NCI-H2227 treated with DMSO at 0.1 percent for 48 hours (cell line): ENCODE results near the gene UBA52.
"Not testable (repeated sequence)": the region's sequence is repeated elsewhere in the genome, so short reads cannot be mapped to it uniquely, and the experiment has no call there.

Source experiments
- DNase-seq: peaks from one replicate; lab custom pipeline; 2025; lab: John Stamatoyannopoulos, UW

Gene UBA52

DNA sequence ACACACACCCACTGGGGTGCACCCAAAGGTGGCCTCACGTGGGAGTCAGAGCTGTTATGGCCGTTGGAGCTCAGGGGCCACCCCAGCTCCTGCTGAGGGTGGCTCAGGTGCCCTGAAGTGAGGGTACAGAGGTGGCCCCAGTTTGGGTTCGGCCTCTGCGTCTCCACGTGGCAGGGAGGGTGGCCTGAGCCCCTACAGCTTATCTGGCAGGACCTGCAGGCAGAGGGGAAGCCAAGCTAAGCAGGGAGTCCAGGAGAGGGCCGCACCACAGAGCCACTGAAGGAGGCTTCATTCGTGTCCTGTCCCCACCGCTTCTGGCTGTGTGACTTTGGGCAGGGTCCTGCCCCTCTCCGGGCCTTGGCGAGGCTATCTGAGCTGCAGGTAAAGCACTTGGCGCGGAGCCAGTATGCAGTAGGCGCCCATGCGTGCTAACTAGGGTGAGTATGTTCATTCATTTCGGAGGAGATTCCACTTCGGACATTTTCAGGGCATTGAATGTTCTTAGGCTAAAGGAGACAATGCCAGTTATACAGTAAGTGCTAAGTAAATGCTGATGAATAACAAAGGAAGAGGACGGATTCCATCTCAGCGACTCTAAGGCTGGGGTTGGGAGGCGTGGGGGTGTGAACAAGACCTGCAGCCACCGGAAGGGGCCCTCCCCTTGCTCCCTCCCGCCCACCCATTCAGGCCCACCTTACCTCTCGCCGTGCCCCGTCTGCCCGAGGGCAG lies 21.9 kb downstream of the UBA52 start:
- DNase-seq, result no peak

DNA sequence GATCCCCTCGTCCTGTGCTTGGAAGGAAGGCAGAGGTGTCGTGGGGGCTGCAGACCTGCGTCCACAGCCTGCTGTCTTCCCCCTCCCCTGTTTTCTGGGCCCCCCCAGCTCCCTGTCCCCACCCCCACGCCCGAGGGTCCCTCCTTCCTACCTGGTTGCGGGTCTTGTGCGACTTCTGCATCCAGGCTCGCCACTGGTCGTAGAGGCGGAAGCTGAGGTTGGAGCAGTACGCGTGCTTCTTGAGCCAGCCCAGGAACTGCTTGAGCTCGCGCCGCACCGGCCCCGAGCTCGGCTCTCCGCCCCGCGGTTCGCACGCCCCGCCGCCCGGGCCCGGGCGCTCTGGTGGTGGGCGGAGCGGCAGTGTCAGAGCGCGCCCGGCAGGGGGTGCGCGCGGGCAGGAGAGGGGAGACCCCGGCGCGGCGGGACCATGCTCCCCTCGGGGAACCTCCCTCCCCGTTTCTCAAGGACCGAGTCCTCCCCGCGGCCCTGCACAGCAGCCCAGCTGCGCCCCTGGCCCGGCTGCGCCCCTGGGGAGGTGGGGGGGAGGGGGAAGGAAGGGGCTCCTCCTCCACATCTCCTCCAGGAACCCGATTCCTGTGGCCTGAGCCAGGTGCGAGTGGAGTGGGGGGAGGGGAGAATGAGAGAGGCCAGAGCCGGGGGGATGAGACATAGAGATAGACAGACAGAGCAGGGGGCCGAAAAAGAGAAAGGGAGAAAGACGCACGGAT lies 22.6 kb downstream of the UBA52 start:
- DNase-seq, result peak; percentile 55

DNA sequence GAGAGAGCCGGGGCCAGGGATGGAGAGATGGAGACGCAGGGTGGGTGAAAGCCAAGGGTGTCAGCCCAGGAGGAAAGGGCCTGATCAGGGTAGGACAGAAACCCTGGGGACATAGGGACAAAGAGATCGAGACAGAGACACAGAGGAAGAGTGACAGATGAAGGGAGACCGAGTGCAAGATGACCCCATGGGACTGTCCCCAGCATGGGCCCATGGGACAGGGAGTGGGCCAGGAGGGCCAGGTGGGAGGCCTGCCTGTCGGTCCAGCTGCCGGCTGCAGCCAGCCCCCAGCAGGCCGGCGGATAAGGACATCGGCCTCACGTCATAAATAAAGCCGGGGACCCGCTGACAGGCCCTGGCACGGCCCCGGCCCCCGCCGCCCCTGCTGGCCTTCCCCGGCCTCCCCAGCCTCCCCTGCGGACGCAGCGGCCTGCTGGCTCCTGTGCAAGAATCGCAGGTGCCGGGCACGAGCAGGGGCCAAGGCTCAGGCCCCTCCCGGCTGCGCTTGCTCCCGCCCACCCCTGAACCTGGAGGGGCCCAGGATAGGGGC lies 23.2 kb downstream of the UBA52 start:
- DNase-seq, result no peak

DNA sequence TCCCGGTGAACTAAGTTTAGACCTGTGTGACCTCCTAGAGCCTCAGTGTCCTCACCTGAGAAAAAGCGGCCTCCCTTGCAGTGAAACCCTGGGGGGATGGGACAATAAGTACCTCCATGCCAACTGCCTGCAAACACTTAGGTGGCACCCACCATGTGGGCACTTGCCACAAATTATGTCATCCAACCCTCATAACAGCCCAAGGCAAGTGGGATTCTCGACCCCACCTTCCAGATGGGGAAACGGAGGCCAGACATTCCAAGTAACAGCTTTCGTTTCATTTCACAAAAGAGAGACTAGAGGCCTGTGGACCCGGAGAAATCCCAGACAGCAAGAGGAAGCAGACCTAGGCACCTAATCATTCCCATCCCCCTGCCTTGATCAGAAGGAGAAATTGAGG lies 23.8 kb downstream of the UBA52 start:
- DNase-seq, result no peak

DNA sequence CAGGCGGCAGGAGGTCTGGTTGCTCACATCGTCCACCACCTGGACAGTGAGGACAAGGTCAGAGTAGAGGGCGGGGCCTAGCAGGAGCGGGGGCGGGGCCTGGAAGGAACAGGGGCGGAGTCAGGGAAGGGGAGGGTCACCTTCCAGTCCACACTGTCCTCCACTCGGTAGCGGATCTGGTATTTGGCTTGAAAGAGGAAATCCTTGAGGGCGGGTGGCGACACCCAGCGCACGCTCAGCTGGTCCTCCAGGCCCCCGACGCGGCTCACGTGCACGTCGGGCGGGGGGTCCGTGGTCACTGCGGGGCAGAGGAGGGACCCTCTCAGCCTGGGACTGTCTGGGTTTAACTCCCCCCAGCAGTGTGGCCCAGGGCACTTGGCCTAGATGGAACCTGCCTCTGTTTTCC lies 25.1 kb downstream of the UBA52 start:
- DNase-seq, result no peak

DNA sequence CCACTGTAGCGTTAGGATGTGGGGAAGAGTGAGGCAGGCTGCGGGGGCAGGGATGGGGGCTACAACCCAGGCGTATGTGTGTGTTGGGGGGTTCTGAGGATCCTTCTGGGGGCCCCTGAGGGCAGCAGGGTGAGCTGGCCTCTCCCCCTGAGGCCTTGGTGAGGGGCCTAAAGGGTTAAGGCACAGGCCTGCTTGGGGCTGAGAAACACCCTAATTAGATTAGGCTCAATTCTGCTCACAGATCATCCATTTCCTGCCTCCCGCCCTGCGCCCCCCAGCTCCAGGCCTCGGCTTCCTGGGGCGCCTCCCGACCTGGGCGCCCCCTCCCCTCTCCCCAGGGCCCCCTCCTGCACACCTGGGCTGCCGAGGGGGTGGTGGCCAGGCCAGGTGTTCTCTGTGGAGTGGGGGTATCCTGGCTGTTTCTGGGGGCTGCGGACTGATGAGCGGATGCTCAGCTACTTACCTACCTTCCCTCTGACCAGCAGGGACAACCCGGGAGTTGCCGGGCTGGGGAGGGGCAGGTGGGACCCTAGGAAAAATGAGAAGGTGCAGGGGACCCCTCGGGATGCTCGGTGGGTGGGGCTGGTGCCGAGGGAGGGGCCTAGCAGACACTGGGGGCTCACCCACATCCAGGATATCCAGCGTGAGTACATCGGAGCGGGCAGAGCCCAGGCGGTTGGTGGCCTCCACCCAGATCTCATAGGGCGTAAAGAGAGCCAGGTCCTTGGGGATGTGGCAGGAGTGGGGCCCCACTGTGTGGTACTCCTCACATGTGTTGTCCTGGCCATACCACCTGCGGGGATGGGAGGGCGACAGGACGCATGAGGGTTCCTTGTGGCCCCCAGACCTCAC lies 26.4 kb downstream of the UBA52 start:
- DNase-seq, result no peak

DNA sequence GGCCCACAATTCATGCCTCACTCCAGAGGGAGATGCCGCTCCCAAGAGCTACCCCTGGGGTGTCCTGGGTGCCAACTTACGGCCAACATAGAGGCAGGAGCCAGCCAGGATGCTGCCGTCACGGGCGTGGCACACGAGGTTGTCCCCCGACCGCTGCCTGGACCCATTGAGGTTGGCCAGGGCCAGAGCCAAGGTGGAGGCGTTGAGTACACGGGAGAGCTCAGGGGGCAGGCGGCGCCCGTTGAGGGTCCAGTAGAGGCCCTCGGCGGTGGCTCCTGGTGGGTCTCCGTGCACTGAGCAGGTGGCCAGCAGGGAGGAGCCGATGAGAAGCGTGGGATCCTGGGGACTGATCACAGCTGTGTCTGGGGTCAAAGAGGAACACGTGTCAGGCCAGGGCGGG lies 27.8 kb downstream of the UBA52 start:
- no peak for DNase-seq

DNA sequence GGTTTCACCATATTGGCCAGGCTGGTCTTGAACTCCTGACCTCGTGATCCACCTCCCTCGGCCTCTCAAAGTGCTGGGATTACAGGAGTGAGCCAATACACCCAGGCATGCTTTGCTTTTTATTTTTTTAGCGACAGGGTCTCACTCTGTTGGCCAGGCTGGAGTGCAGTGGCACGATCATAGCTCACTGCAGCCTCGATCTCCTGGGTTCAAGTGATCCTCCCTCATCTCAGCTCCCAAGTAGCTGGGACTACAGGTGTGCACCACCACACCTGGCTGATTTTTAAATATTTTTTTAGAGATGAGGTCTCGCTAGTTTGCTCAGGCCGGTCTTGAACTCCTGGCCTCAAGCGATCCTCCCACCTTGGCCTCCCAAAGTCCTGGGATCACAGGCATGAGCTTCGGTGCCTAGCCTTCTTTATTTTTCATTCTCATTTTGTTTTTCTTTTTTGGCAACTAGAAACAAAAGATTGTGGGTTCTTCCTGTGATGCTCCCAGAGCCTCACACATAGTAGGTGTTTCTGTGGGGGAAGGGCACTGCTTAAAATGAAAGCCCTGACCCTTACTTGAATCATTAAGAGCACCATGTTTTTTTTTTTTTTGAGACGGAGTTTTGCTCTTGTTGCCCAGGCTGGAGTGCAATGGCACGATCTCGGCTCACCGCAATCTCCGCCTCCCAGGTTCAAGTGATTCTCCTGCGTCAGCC lies 29.2 kb downstream of the UBA52 start:
- DNase-seq, result not testable (repeated sequence)

DNA sequence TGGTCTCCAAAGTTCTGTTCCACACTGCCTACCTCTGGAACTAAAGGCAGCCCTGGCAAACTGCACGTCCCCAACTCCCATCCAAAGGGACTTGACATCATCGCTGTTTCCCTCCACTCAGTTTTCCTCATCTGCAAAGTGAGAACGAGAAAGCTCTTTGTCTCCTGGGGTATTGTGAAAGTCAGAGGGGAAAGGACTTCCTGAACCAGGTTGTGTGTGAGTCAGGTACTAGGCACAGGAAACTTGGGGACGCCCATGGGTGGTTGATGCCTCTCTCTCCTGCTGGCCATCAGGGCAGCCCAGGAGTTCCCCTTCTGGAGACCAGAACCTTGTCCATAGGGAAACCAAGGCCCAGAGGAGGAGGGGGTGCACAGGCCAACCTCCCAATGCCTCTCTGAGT lies 30.2 kb downstream of the UBA52 start:
- DNase-seq, result no peak

DNA sequence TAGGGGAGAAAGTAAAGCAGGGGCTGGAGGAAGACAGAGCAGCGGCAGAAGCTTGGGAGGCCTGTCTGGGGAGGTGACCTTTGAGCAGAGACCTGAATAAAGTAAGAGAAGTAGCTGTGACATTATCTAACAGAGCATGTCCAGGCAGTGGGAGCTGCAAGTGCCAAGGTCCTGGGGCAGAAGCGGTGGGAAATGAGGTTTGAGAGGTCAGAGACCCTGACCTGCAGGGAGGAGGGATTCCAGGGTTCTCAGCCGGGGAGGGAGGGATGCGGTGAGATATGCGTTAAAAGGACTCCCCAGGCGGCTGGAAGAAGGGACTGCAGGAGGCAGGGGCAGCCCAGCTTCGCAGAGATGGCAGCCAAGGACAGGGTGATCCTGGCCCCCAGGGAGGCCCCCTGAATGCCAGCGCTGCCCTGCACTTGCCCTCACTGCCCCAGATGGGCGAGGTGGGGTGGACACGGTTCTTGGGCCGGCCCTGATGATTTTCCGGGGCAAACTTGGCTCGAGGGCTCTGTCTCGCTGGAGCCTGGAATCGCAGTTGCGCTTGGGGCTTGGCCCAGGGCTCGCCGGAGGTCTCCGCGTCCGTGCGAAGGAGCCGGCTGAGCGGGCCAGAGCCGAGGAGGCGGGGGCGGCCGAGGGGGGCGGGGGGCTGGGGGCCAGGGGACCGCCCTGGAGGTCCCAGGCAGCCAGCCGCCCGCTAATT lies 31.7 kb downstream of the UBA52 start:
- DNase-seq, result no peak

DNA sequence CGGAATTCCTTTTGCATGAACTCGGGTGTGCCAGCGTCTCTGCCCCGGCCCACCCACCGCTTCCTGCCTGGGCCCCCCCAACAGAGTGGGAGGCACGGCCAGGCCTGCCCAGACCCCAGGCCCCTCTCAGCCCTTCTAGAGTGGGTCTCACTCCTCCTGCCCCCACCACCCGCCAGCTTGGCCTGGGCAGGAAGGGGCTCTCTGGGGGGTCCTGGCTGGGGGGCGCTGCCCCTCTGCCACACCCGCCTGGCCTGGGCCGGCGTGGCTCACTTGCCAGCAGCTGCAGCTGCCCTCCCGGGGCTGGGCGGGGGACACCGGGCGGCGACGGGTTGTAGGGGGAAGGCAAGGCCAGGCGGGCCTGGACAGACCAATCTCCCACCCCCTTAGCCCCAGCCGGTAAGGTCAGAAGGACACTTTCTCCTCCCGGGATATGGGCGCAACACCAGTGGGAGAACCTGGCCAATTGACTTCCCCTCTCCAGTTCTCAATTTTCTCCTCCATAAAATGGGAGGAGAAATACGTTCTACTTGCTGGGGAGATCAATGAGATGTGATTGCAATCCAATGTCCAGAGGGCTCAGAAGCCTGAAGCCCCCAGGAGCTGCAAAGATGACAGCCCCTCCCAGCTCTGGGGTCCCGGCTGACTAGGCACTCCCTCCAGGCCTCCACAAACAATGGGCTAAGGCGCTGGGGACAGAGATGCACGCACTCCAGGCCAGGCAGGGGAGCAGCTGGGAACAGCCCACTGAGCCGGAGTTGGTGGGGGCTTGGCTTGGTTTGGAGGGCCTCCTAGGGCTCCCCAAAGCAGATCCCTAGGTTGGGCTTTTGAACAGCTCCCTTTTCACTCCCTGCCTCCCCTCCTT lies 32.5 kb downstream of the UBA52 start:
- no peak for DNase-seq

DNA sequence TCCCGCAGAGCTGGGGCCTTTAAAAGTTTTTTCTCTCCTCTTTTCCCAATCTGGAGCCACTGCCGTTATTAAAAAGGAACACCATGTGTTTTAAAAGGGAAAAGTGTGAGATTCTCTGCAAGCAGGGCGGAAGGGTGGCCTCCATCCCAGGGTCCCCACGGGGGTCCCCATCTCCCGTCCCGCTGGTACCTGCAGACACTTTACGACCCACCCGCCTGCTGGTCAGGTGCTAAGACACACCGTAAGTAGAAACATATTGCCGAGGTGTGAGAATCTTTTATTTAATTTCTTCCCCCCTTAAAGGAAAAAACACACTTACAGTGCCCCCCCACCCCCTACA lies 33.1 kb downstream of the UBA52 start:
- no peak for DNase-seq

DNA sequence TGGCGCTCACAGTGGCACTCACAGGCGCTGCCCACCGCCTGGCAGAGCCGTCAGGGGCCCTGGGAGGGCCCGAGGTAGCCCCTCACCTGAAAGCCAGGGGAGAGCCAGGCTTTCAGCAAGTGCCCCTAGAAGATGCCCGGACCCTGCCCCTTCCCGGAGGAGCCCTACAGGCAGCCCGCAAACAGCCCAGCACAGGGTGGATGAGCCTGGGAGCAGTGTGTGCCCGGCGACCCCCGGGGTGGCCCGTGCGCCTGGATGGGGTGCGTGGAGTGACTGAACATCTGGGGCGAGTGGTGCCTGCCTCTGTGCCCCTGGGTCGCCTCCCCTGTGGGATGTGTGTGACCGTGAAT lies 33.5 kb downstream of the UBA52 start:
- DNase-seq, result no peak

DNA sequence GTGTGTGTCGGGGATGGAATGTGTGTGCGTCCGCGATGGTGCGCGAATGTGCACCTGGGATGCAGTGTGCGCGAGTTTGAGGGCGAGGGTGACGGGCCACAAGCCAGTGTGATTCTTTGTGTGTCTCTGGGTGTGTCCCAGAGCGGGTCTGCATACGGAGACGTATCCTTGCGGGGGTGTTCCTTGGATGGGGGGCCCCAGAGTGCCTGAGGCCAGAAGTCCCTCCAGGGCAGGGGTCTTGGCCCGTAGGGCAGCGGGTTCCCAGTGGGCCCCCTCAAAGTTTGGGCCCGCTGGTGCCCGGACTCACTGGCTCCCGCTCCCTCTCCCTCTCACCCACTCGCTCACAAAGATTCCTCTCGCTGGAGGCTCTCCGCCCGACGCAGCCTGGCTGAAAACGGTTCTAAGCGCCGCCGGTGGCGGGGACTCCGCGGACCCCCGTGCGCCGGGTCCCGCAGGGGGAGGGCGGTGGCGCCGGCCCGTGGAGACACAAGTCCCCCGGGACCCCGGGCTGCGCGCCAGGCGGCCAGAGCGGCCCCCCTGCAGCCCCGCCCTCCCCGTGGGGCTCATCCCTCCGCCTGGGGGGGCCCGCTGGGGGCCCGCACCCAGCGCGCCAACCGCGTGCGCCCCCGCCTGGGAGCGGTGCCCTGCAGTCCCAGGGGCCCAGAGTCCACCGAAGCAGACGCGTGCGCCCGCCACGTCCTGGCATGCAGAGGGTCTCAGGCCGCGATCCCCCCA lies 34.1 kb downstream of the UBA52 start:
- no peak for DNase-seq

DNA sequence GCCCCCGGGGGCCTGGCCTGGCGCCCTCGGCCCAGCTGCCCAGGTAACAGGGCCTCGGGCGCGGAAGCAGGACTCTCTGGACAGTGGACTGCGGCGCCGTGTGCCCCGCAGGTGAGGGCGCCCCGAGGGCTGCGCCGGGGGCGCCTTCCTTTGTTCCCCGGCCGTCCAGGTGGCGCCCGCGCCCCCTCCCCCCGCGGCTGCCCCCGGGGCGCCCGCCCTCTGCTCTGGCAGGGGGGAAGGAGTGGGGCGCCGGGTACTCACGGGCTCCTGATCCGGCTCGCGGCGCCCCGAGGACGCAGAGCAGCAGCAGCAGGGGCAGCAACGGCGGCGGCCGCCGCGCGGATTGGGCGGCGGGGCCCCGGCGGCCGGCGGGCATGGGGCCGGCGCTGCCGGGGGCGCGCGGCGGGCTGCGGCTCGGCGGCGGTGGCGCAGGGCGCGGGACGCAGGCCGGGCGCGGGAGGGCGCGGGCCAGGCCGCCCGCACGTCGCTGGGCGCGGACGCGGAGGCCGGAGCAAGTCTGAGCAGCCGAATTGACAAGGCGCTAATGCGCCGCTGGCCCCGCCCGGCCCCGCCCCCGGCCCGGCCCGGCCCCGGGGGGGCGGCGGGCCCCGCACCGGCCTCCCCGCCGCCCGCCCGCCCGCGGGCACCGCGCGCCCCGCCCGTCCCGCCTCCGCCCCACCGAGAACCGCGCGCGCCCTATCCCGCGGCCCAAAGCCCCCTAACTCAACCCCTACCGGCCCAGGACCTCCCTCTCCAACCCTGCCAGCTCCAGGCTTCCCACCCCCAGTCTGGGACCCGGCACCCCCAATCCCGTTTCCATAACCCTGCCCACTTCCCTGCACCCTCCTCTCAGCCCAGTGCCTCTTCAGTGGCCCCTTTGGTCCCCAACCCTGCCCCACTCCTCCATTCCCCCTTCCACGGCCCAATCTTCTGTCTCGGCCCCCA lies 34.9 kb downstream of the UBA52 start, which contains the start of gene CRLF1:
CRLF1 (minus strand) TSS at position 519 of the 945 bp plus-strand sequence; CDS start at position 376, 143 bp downstream.
- no peak for DNase-seq

DNA sequence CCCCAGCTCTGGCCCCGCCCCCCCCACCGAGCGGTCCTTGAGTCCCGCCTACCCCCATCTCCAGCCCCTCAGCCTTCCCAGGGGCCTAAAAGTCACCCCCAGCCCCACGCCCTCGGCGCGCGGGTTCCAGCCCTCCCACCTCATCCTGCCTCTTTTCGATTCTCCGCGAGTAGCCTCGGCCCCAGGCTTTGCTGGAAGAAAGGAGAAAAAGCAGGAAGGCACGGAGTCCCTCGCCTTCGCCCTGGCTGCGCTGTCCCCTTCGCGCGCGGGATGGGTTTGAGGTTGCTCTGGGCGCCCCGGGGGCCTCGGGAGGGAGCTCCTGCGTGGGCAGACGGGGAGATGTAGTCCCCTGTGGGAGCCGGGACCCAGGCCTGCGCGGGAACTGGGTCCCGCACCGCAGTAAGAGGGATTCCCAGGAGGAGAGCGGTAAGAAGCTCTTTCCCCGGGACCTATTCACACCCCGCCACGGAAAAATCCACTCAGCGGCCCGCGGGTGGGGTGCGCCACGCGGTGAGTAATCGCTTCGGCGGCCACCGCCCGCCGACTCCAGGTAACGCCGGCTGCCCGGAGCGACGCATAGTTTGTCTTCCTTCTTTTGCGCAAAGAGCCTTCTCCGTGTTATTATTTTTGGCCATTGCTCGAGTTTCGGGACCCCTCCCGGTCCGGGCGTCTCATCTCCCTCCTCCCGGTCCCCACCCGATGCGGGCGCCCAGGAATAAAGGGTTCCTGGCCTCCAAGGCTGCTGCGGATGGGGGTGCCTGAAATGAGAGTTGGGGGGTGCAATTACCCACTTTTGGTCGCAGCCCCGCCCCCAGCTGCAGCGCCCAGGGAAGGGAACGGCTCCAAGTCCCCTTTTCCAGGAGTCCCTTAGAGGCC lies 35.8 kb downstream of the UBA52 start:
- DNase-seq, result no peak

DNA sequence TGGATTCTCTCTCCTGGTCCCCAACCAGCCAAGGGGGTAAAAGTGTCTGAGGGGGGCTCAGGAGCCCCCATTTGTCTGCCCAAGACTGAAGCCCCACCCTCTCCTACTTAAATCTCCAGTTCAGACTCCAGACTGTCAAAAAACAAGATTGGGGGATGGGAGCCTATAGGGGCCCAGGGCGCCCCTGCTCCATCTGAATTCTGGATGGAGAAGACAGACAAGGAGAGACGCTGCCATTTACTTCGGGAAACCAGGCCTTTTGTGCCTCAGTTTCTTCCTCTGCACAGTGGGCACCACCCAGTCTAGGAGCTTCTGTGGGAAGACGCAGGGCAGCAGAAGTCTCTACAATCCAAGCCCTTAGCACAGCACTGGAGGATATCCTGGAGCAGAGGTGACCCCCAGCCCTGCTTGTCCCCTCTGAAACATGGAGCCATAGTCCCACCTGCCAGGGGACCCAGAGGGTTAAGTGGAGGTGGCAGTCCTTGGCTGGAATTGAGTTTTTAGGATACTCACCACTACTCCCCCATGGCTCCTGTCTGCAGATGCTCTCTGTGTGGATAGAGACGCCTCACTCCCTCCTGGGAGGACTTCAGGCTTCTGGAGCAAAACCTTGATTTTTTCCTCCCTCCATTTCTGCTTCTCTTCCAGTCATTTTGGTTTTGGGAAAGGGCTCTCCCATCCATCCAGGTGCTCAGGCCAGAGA lies 36.6 kb downstream of the UBA52 start:
- no peak for DNase-seq
